ENCODE results near the gene RBKS. TPM values are rescaled to one million over a fixed set of nuclear protein-coding genes. Genes with fewer than 3 reads are reported as not detected.

Gene RBKS
- total RNA-seq, 3 donors from 2014 or later, result 0.79 to 1.6 (median 1.2) TPM

GRCh38 chr2:27822049-27822448 is 68.1 kb downstream of the RBKS start:
- no peak for DNase-seq
- Mint-ChIP-seq H3K4me3 (no peak overlapping the region), H3K4me1 (ENCODE audit: low read depth) (no peaks in the 10 kb centered on the region), H3K9me3 (peaks cover 12% of the 10 kb centered on the region), H3K36me3 (ENCODE audit: insufficient read depth) (peaks cover 14% of the 10 kb centered on the region), H3K27me3 (ENCODE audit: low read depth) (no peaks in the 10 kb centered on the region)
- ATAC-seq, result no peak

- Mint-ChIP-seq H3K4me3 (no peak overlapping the region), H3K27me3 (ENCODE audit: low read depth) (no peaks in the 10 kb centered on the region), H3K9me3 (no peaks in the 10 kb centered on the region), H3K36me3 (ENCODE audit: insufficient read depth) (peaks cover 5% of the 10 kb centered on the region), H3K4me1 (ENCODE audit: low read depth) (no peaks in the 10 kb centered on the region)
- ATAC-seq, result no peak
- DNase-seq, result no peak
Measured at GRCh38 chr2:27815860-27816438, 74.2 kb downstream of the RBKS start.

- peaks cover 5% of the 10 kb centered on the region for H3K36me3 Mint-ChIP-seq (ENCODE audit: insufficient read depth)
- DNase-seq, result no peak
- H3K4me1 Mint-ChIP-seq (ENCODE audit: low read depth), result no peaks in the 10 kb centered on the region
- H3K4me3 Mint-ChIP-seq, result no peak overlapping the region
- no peaks in the 10 kb centered on the region for H3K9me3 Mint-ChIP-seq
- no peak for ATAC-seq
- H3K27me3 Mint-ChIP-seq (ENCODE audit: low read depth), result no peaks in the 10 kb centered on the region
Measured at GRCh38 chr2:27814758-27815157, 75.4 kb downstream of the RBKS start.

- H3K36me3 Mint-ChIP-seq (ENCODE audit: insufficient read depth), result no peaks in the 10 kb centered on the region
- H3K4me1 Mint-ChIP-seq (ENCODE audit: low read depth), result no peaks in the 10 kb centered on the region
Measured at GRCh38 chr2:27811768-27812167, 78.4 kb downstream of the RBKS start.

GRCh38 chr2:27810455-27810854 is 79.7 kb downstream of the RBKS start:
- Mint-ChIP-seq H3K27me3 (ENCODE audit: low read depth) (no peaks in the 10 kb centered on the region), H3K4me1 (ENCODE audit: low read depth) (no peaks in the 10 kb centered on the region), H3K4me3 (no peak overlapping the region), H3K36me3 (ENCODE audit: insufficient read depth) (no peaks in the 10 kb centered on the region), H3K9me3 (no peaks in the 10 kb centered on the region)
- ATAC-seq (no peak), DNase-seq (no peak)

More at GRCh38 chr2:27811768-27812167, 78.4 kb downstream of the RBKS start:
- Mint-ChIP-seq H3K27me3 (ENCODE audit: low read depth) (no peaks in the 10 kb centered on the region), H3K4me3 (no peak overlapping the region), H3K9me3 (no peaks in the 10 kb centered on the region)
- ATAC-seq (no peak), DNase-seq (no peak)

DNA sequence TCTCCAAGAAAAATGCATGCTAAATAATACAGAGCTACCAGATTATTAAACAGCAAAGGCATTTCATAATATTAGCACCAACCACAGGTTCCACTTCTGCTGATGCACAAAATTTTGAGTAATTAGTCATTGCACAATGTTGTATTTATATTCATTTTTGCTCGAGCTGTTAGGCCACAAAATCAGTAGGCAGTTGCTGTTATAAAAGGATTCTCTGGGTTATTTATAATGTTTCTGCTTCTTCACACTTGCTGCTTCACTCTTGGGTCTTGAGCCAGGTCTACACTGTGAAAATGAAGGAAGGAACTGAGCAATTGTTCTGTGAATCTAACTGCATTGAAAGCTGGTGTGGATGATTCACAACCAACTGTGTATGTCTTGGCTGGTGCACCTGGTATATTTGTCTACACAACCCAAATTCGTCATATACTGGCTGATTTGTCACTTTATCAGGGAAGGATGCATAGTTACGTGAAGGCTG is 80.4 kb downstream of the RBKS start:
- Mint-ChIP-seq H3K27me3 (ENCODE audit: low read depth) (no peaks in the 10 kb centered on the region), H3K4me1 (ENCODE audit: low read depth) (no peaks in the 10 kb centered on the region), H3K9me3 (no peaks in the 10 kb centered on the region), H3K4me3 (no peak overlapping the region), H3K36me3 (ENCODE audit: insufficient read depth) (peaks cover 2% of the 10 kb centered on the region)
- ATAC-seq (peak; percentile 37 to 43), DNase-seq (no peak)

DNA sequence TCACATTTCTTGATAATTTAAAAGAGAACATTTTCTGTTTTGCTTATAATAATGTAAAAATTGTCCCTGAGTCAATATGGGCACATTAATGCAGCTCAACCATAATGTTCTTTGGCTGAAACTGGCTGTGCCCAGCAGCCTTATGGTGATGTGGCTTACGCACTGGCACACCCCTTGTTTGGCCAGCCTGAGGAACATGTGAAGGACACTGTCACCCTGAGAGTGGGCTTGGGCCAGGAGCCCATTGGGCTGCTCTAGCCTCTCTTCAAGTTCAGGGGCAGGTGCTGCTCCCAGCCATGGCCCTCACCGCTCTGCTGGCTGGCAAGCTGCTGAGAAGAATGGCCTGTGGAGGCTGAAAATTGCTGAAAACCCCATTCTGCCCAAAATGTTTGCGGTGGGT is 81.2 kb downstream of the RBKS start:
- H3K36me3 Mint-ChIP-seq (ENCODE audit: insufficient read depth), result peaks cover 2% of the 10 kb centered on the region
- ATAC-seq, result no peak
- no peak for DNase-seq
- no peaks in the 10 kb centered on the region for H3K4me1 Mint-ChIP-seq (ENCODE audit: low read depth)
- no peaks in the 10 kb centered on the region for H3K27me3 Mint-ChIP-seq (ENCODE audit: low read depth)
- H3K9me3 Mint-ChIP-seq, result no peaks in the 10 kb centered on the region
- H3K4me3 Mint-ChIP-seq, result no peak overlapping the region

DNA sequence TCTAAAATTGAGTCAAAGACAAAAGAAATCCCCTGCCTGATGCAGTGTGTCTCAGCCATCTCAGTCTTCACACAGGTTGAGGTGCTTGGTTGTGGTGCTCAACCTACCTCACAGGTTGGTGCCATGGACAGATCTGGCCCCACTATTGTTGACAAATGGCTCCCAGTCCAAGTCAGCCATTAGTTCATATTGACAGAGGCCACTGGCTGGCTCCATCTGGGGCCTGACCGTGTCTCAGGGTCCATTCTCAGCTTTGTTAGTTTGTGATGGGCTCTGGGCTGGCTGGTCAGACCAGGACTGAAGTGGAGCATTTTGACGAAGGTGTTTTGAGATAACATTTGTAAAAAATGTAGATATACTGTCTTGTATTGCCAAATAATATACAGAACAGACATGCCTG is 81.8 kb downstream of the RBKS start:
- peaks cover 2% of the 10 kb centered on the region for H3K36me3 Mint-ChIP-seq (ENCODE audit: insufficient read depth)
- no peaks in the 10 kb centered on the region for H3K27me3 Mint-ChIP-seq (ENCODE audit: low read depth)
- no peak overlapping the region for H3K4me3 Mint-ChIP-seq
- DNase-seq (no peak), ATAC-seq (no peak)
- no peaks in the 10 kb centered on the region for H3K4me1 Mint-ChIP-seq (ENCODE audit: low read depth)
- no peaks in the 10 kb centered on the region for H3K9me3 Mint-ChIP-seq

GRCh38 chr2:27807476-27807875 is 82.7 kb downstream of the RBKS start:
- Mint-ChIP-seq H3K4me3 (no peak overlapping the region), H3K4me1 (ENCODE audit: low read depth) (no peaks in the 10 kb centered on the region), H3K9me3 (no peaks in the 10 kb centered on the region), H3K27me3 (ENCODE audit: low read depth) (no peaks in the 10 kb centered on the region), H3K36me3 (ENCODE audit: insufficient read depth) (peaks cover 2% of the 10 kb centered on the region)
- ATAC-seq, result no peak
- peak; percentile 13 for DNase-seq

GRCh38 chr2:27806311-27807059 is 83.7 kb downstream of the RBKS start:
- Mint-ChIP-seq H3K4me1 (ENCODE audit: low read depth) (no peaks in the 10 kb centered on the region), H3K4me3 (no peak overlapping the region), H3K36me3 (ENCODE audit: insufficient read depth) (peaks cover 2% of the 10 kb centered on the region), H3K27me3 (ENCODE audit: low read depth) (no peaks in the 10 kb centered on the region), H3K9me3 (no peaks in the 10 kb centered on the region)
- ATAC-seq (no peak), DNase-seq (no peak)

DNA sequence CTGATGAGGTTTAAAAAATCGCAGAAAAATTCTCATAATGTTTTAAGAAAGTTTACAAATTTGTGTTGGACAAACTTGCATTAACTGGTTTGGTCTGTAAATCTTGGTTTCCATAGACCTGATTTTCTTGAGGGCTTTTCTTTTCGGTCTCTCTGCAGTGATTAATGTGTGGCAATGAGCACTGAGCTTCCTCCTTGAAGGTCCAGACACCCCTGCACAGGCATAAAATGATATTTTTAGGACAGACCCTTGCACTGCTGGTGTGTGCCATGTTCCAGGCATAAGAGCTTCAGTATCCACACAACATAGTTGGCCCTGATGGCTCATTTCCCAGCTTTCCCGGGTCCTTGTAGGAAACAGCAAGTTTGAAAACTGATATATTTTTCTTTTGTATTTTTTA is 85.0 kb downstream of the RBKS start:
- peaks cover 2% of the 10 kb centered on the region for H3K36me3 Mint-ChIP-seq (ENCODE audit: insufficient read depth)
- no peaks in the 10 kb centered on the region for H3K27me3 Mint-ChIP-seq (ENCODE audit: low read depth)
- no peak for DNase-seq
- H3K4me3 Mint-ChIP-seq, result no peak overlapping the region
- H3K9me3 Mint-ChIP-seq, result no peaks in the 10 kb centered on the region
- no peak for ATAC-seq
- H3K4me1 Mint-ChIP-seq (ENCODE audit: low read depth), result no peaks in the 10 kb centered on the region

- H3K36me3 Mint-ChIP-seq (ENCODE audit: insufficient read depth), result peaks cover 2% of the 10 kb centered on the region
- no peak for DNase-seq
- H3K9me3 Mint-ChIP-seq, result no peaks in the 10 kb centered on the region
- no peaks in the 10 kb centered on the region for H3K27me3 Mint-ChIP-seq (ENCODE audit: low read depth)
- no peaks in the 10 kb centered on the region for H3K4me1 Mint-ChIP-seq (ENCODE audit: low read depth)
- H3K4me3 Mint-ChIP-seq, result no peak overlapping the region
- ATAC-seq, result no peak
Measured at GRCh38 chr2:27804146-27804545, 86.0 kb downstream of the RBKS start.

DNA sequence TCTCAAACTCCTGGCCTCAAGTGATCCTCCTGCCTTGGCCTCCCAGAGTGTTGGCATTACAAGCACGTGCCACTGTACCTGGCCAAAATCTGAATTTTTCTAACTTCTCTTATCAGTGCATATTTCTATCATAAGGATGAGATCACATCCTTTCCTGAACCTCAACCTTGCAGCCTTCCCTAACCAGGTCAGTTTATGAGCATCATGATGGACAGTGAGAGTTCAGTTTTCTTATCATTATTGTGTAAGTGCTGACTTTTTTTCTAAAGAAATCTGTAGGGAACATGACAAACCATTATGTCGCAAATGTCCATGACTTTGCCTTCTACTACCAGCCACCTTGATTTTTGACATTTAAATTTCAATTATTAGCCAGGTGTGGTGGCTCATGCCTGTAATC is 87.1 kb downstream of the RBKS start:
- Mint-ChIP-seq H3K4me1 (ENCODE audit: low read depth) (no peaks in the 10 kb centered on the region), H3K4me3 (no peak overlapping the region), H3K9me3 (no peaks in the 10 kb centered on the region), H3K36me3 (ENCODE audit: insufficient read depth) (peaks cover 2% of the 10 kb centered on the region), H3K27me3 (ENCODE audit: low read depth) (no peaks in the 10 kb centered on the region)
- ATAC-seq (no peak), DNase-seq (no peak)

- H3K36me3 Mint-ChIP-seq (ENCODE audit: insufficient read depth), result peaks cover 2% of the 10 kb centered on the region
- H3K4me3 Mint-ChIP-seq, result no peak overlapping the region
- no peaks in the 10 kb centered on the region for H3K4me1 Mint-ChIP-seq (ENCODE audit: low read depth)
- no peak for DNase-seq
- no peaks in the 10 kb centered on the region for H3K9me3 Mint-ChIP-seq
- no peaks in the 10 kb centered on the region for H3K27me3 Mint-ChIP-seq (ENCODE audit: low read depth)
- ATAC-seq, result no peak
Measured at GRCh38 chr2:27802547-27802946, 87.6 kb downstream of the RBKS start.

DNA sequence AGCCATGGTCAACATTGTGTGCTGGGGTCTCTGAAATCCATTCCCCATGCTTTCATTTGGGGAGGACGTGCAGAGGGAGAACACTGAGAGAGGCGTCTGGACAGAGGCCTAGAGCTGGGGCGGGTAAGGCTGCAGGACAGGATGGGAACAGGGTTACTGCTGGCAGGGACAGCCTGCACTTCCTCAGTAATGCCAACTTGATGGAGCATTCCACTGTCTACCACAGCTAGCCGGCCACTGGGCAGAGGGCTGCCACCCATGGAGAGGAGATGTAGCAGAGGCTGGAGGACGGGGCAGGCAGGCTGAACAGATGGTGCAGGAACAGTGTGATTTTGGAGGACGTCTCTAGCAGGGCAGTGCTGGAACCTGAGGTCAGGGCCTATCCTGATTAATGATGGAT is 89.3 kb downstream of the RBKS start:
- no peaks in the 10 kb centered on the region for H3K9me3 Mint-ChIP-seq
- H3K4me1 Mint-ChIP-seq (ENCODE audit: low read depth), result no peaks in the 10 kb centered on the region
- no peak for ATAC-seq
- H3K27me3 Mint-ChIP-seq (ENCODE audit: low read depth), result no peaks in the 10 kb centered on the region
- H3K36me3 Mint-ChIP-seq (ENCODE audit: insufficient read depth), result peaks cover 3% of the 10 kb centered on the region
- no peak overlapping the region for H3K4me3 Mint-ChIP-seq
- DNase-seq, result no peak

All from activated T-cell treated with anti-CD3 and anti-CD28 coated beads, Interleukin-2, amount 50 U/mL, for 4 hours (primary cell).